Measurements from ENCODE around the gene NUP210. TPM values are rescaled to one million over a fixed set of nuclear protein-coding genes. Genes with fewer than 3 reads are reported as not detected.
A peak's percentile ranks its signal among the peaks of the same experiment; 100 is the strongest.

NUP210 gene
- total and polyA plus RNA-seq, 2 of the 13 experiments (the other 11 are each of a cell fraction or from before 2014, with no cell fraction given): 31.6 to 35.2 TPM

DNA sequence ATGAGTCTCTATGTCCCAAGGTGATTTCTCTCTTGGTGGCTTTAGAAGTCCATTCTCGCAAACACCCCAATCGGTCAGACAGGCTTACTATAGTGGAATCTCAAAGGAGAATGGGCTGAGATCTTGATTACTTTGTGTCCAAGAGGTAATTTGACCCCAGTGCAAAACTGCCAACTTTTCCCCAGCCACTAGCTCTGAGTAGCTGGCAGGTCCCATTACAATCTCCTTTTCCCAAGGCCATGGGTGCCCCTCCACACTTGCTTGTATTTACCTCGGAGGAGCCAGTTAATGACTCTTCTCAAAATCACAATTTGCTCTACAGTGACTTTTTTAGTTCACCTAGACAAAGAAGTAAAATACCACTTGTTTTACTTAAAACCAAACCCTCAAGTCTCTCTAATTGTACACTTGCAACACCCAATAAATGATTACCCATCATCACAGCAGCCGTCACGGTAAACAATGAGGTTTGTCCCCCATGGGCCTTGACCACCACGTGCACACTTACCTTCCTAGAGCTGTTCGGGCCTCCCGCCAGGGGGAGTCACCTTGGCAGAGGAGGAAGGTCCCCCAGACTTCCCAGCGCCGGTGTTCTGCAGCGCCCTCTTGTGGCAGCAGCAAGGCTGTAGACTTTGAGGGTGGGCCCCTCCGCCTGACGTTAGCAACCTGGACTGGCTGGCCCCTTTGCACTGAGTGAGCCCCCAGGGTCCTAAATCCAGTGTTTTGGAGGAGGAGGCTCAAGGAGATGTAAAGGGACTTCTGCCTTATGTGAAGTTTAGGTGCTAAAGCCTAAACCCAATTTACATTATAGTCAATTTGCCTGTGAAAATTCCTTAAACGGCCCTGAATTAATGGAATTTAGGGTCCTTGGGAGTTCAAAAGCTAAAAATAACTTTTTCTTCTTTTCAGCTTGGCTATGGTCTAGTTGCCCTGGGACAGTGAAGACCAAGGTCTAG is 41.3 kb upstream of the NUP210 start (continued):
- TF ChIP-seq ZNF530 (CRISPR knock-in tag; IDR thresholded peaks at IDR 0.05; ENCODE audit: low read depth): no peak
- no peak for TF ChIP-seq SRF (IDR thresholded peaks at IDR 0.05; ENCODE audit: low read depth, low read length)
- TF ChIP-seq CCAR2 (optimal IDR thresholded peaks at IDR 0.05; ENCODE audit: low read depth, low read length): peak; percentile 62
- peak; percentile 86 for TF ChIP-seq ZNF350 (CRISPR knock-in tag; IDR thresholded peaks at IDR 0.05; ENCODE audit: borderline replicate concordance, low read depth)
- no peak for TF ChIP-seq NFIB (CRISPR knock-in tag; IDR thresholded peaks at IDR 0.05; ENCODE audit: borderline replicate concordance)
- TF ChIP-seq ETV6 (CRISPR knock-in tag; conservative IDR thresholded peaks at IDR 0.05): peak; percentile 85; the same call in 1 of the 2 replicates
- peak; percentile 69; the same call in 1 of the 2 replicates for TF ChIP-seq ARID4A (CRISPR knock-in tag; IDR thresholded peaks at IDR 0.05; ENCODE audit: borderline replicate concordance)
- peak; percentile 60; the same call in 1 of the 2 replicates for TF ChIP-seq SIX4 (CRISPR knock-in tag; IDR thresholded peaks at IDR 0.05)
- peak; percentile 87; the same call in 1 of the 2 replicates for TF ChIP-seq REPIN1 (CRISPR knock-in tag; IDR thresholded peaks at IDR 0.05; ENCODE audit: borderline replicate concordance, low read depth)
- no peak for TF ChIP-seq TAF15 (IDR thresholded peaks at IDR 0.05; ENCODE audit: low read depth, low read length, poor library complexity, severe bottlenecking)
- TF ChIP-seq ZFP36L1 (CRISPR knock-in tag; IDR thresholded peaks at IDR 0.05): peak; percentile 40; the same call in 1 of the 2 replicates
- no peak for TF ChIP-seq ATRX (CRISPR knock-in tag; IDR thresholded peaks at IDR 0.05; ENCODE audit: borderline replicate concordance)
- 0 out of 2 replicates have a peak, but pooled peaks have one; percentile 65 for TF ChIP-seq STAT5B (CRISPR knock-in tag; IDR thresholded peaks at IDR 0.05)
- TF ChIP-seq KDM6A (CRISPR knock-in tag; IDR thresholded peaks at IDR 0.05; ENCODE audit: low read depth): 0 out of 2 replicates have a peak, but pooled peaks have one; percentile 12
- TF ChIP-seq ELF3 (CRISPR knock-in tag; IDR thresholded peaks at IDR 0.05): peak; percentile 84
- TF ChIP-seq FOXJ3 (CRISPR knock-in tag; IDR thresholded peaks at IDR 0.05; ENCODE audit: borderline replicate concordance): no peak
- peak; percentile 66; the same call in 1 of the 2 replicates for TF ChIP-seq ZNF574 (CRISPR knock-in tag; IDR thresholded peaks at IDR 0.05)
- TF ChIP-seq ZNF263 (CRISPR knock-in tag; IDR thresholded peaks at IDR 0.05): 0 out of 2 replicates have a peak, but pooled peaks have one; percentile 50
- peak; percentile 39; the same call in 1 of the 2 replicates for TF ChIP-seq ZMYM2 (CRISPR knock-in tag; IDR thresholded peaks at IDR 0.05)
- TF ChIP-seq CREM (IDR thresholded peaks at IDR 0.05): 0 out of 2 replicates have a peak, but pooled peaks have one; percentile 46
- no peak for TF ChIP-seq CREM (CRISPR knock-in tag; IDR thresholded peaks at IDR 0.05)
- TF ChIP-seq PHF8 (CRISPR knock-in tag; IDR thresholded peaks at IDR 0.05): peak; percentile 54; the same call in 1 of the 2 replicates
- no peak for TF ChIP-seq ZNF569 (CRISPR knock-in tag; IDR thresholded peaks at IDR 0.05; ENCODE audit: borderline replicate concordance)

Data from HepG2 (cell line).